K562 (cell line): ENCODE data around the gene COL20A1. TPM values are rescaled to one million over a fixed set of nuclear protein-coding genes. Genes with fewer than 3 reads are reported as not detected.

ENCODE experiments used
- ARID4B ChIP-seq: sonication (generic); formaldehyde crosslinking; IDR thresholded peaks from 2 replicates; pipeline ENCODE4 v1.8.0; 2022; ENCODE audit warnings: mild to moderate bottlenecking, missing genetic modification reagents
- CBFB ChIP-seq: sonication (generic); formaldehyde crosslinking; IDR thresholded peaks from 2 replicates; pipeline ENCODE4 v1.4.0; 2020; ENCODE audit warnings: mild to moderate bottlenecking, missing genetic modification reagents
- E2F6 ChIP-seq, 2 experiments: IDR thresholded peaks; 2 replicates each; pipeline ENCODE4 v1.6.1; 2011; ENCODE audit warnings: borderline replicate concordance in 1 of 2, control low read depth in 1 of 2, low read depth in 1 of 2, low read length in 1 of 2, mild to moderate bottlenecking in 1 of 2, mixed read lengths in 1 of 2, moderate library complexity in 1 of 2; ENCODE audit not compliant: insufficient read depth in 1 of 2, insufficient read length in 1 of 2, poor library complexity in 1 of 2, severe bottlenecking in 1 of 2; ENCODE audit errors: extremely low read depth in 1 of 2
- FOXJ2 ChIP-seq: fragments of 200-800 bp; sonication (Bioruptor generic); IDR thresholded peaks from 2 replicates; pipeline ENCODE4 v1.6.1; 2016; ENCODE audit warnings: missing genetic modification characterization, missing compliant biosample characterization
- HDAC3 ChIP-seq: fragments of 450-650 bp; IDR thresholded peaks from 2 replicates; pipeline ENCODE4 v1.6.1; 2018; ENCODE audit warnings: borderline replicate concordance, mild to moderate bottlenecking, moderate library complexity; ENCODE audit not compliant: partially characterized antibody
- RBM25 ChIP-seq: fragments of 200-400 bp; formaldehyde crosslinking; IDR thresholded peaks from 2 replicates; pipeline ENCODE4 v1.6.1; 2018; ENCODE audit warnings: low read length, low read depth, moderate library complexity; ENCODE audit not compliant: severe bottlenecking
- RFX7 ChIP-seq: fragments of 250-450 bp; sonication (Bioruptor Pico); IDR thresholded peaks from 2 replicates; pipeline ENCODE4 v1.5.1; 2021; ENCODE audit warnings: mild to moderate bottlenecking
- RHOXF2B ChIP-seq: fragments of 250-450 bp; sonication (Bioruptor Pico); conservative IDR thresholded peaks from 2 replicates; pipeline ENCODE4 v1.5.1; 2021
- RUNX1 ChIP-seq: sonication (generic); IDR thresholded peaks from 2 replicates; pipeline ENCODE4 v1.6.1; 2016; ENCODE audit warnings: antibody characterized with exemption, low read depth
- SETDB1 ChIP-seq: IDR thresholded peaks from one replicate; pipeline ENCODE4 v1.6.1; 2012; ENCODE audit warnings: low read length, control low read depth, inconsistent platforms
- ZBTB11 ChIP-seq, 3 experiments: fragments of 200-800 bp in 1 of 3; fragments of 250-450 bp in 1 of 3; fragments of 450-650 bp in 1 of 3; sonication (Bioruptor Pico) in 1 of 3; sonication (Bioruptor generic) in 1 of 3; formaldehyde crosslinking in 1 of 3; IDR thresholded peaks; 2 replicates each; pipeline versions ENCODE4 v1.6.1 to v1.8.0; 2016 to 2022; ENCODE audit warnings: mild to moderate bottlenecking in 2 of 3, missing genetic modification characterization in 2 of 3, missing compliant biosample characterization in 1 of 3, moderate library complexity in 1 of 3
- ZNF197 ChIP-seq: fragments of 200-800 bp; sonication (Bioruptor generic); IDR thresholded peaks from 2 replicates; pipeline ENCODE4 v1.6.1; 2016; ENCODE audit warnings: low read depth, missing genetic modification characterization, missing compliant biosample characterization
- ZNF589 ChIP-seq: fragments of 200-800 bp; sonication (Bioruptor generic); IDR thresholded peaks from 2 replicates; pipeline ENCODE4 v1.6.1; 2016; ENCODE audit warnings: low read depth, missing genetic modification characterization, missing compliant biosample characterization
- polyA plus RNA-seq, 8 experiments: library from polyadenylated mRNA; depleted of rRNA in 4 of 8; stranded (reverse) in 5 of 8; unstranded in 3 of 8; fragments of >200 nt; fragmentation: Nextera tagmentation in 2 of 8; fragmentation: Illumina TruSeq in 1 of 8; extraction: Ambion mirVana in 2 of 8; extraction: Trizol in 1 of 8; gene quantifications; 2 replicates each; pipeline versions ENCODE4 v1.2.1 to v1.2.3, GENCODE V29; 2011 to 2014; ENCODE audit warnings: inconsistent platforms in 1 of 8, missing spikeins in 1 of 8
- total RNA-seq, 7 experiments: library from RNA; depleted of rRNA in 6 of 7; stranded (reverse); fragments of >200 nt in 6 of 7; fragmentation: Illumina TruSeq in 2 of 7; extraction: Trizol in 2 of 7; gene quantifications; 2 replicates each; pipeline versions ENCODE4 v1.2.1 to v1.2.3, GENCODE V29; 2011 to 2021; ENCODE audit warnings: low replicate concordance in 1 of 7

COL20A1 gene
- total and polyA plus RNA-seq, 9 of the 15 experiments (the other 6 are each of a cell fraction or from before 2014, with no cell fraction given) = not detected

- no peak for TF ChIP-seq RFX7 (CRISPR knock-in tag)
- TF ChIP-seq FOXJ2 (tag) = peak; percentile 38; the same call in 1 of the 2 replicates
- TF ChIP-seq RBM25 = peak; percentile 75
- peak; percentile 24 to 32 for TF ChIP-seq E2F6 (IDR thresholded peaks at IDR 0.05; ENCODE audit: borderline replicate concordance in 1 of 2, extremely low read depth in 1 of 2, insufficient read depth in 1 of 2, insufficient read length in 1 of 2, low read depth in 1 of 2, low read length in 1 of 2, poor library complexity in 1 of 2, severe bottlenecking in 1 of 2)
- TF ChIP-seq ARID4B (CRISPR knock-in tag) = 0 out of 2 replicates have a peak, but pooled peaks have one; percentile 53
- no peak for TF ChIP-seq HDAC3
- TF ChIP-seq CBFB (CRISPR knock-in tag) = no peak
- no peak for TF ChIP-seq ZNF197 (CRISPR knock-in tag)
- peak in 2 of 3 experiments; percentile 19 to 62; a peak in 2 of 6 replicates for TF ChIP-seq ZBTB11 (CRISPR knock-in tag; IDR thresholded peaks at IDR 0.05)
- TF ChIP-seq RUNX1 = no peak
- TF ChIP-seq ZNF589 (CRISPR knock-in tag) = no peak
- no peak for TF ChIP-seq SETDB1
- no peak for TF ChIP-seq RHOXF2B
Measured at GRCh38 chr20:63272105-63273058, 20.6 kb upstream of the COL20A1 start, which contains the start of gene ARFGAP1 (continued).
